Embryonic facial prominence (tissue), 1 donor: Measurements from ENCODE around the gene SMARCB1.

Experiments used
- DNase-seq: peaks from one replicate; pipeline ENCODE4 v3.0.0-alpha.2; 2016; ENCODE audit errors: extremely low spot score

Gene SMARCB1

DNA sequence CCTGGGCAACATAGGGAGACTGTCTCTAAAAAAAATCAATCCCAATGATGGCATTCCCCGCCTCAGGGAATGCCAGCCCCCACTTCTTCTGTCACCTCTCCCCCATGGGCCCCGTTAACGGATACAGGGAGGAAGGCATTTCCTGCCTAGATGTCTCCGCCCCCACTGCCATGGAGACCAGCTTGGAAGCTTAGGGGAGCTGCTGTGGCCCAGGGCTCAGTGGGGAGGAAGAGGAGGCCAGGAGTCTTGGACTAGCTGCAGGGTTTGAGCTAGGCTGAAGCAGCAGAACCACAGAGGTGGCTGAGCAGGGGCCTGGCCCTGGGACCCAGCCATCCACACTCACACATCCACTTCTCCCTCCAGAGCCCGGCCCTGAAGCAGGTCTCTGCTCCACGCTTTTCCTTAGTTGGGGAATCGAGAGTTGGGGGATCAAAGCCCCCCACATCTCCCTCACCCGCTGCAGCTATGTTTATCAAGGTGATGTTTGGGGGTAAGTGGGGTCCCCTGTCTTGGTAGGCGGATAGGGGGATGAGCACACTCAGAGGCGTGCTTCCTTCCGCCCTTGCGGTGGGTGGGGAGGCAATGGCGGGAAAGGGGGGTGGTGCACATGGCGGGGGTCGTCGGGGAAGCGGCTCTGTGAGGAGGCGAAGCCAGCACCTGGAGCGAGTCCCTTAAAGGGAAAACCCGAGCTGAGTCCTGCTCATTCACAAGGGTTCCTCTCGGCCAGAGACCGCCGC, 23.8 kb upstream of the SMARCB1 start, which contains the start of gene C22orf15:
C22orf15 (plus strand) TSS at position 149 of the 737 bp plus-strand sequence; CDS start at position 466, 317 bp downstream.
- no peak for DNase-seq

DNA sequence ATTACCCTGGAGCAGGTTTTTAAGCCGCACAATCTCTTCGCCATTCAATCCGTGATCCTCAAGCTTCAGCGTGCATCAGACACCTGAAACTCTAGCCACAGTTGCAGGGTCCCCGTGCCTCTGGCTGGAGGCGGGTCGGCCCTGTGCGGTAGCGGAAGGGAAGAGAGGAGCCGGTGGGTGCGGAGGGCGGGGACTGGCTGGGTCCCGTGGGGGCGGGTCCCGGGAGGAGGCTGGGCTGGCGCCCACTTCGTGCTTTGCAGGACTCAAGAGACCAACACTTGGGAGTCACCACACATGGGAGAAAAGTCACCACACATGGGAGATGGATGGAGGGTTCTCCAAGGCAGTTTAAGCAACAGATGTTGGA, 23.2 kb upstream of the SMARCB1 start:
- DNase-seq, result no peak

DNA sequence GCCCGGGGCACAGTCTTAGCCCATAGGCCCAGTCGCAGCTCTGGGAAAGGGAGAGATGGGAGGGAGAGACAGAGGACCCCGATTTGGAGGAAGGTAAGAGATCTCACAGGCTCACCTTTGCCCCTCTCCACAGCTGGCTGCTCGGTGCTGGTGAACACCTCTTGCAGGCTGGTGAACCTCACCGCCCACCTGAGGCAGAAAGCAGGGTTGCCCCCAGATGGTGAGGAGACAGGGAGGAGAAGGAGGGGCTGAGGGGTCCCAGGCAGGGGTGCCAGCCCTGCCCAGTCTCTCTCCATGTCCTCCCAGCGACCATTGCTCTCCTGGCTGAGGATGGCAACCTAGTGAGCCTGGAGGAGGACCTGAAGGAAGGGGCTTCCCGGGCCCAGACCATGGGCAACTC, 22.8 kb upstream of the SMARCB1 start:
- DNase-seq, result no peak

DNA sequence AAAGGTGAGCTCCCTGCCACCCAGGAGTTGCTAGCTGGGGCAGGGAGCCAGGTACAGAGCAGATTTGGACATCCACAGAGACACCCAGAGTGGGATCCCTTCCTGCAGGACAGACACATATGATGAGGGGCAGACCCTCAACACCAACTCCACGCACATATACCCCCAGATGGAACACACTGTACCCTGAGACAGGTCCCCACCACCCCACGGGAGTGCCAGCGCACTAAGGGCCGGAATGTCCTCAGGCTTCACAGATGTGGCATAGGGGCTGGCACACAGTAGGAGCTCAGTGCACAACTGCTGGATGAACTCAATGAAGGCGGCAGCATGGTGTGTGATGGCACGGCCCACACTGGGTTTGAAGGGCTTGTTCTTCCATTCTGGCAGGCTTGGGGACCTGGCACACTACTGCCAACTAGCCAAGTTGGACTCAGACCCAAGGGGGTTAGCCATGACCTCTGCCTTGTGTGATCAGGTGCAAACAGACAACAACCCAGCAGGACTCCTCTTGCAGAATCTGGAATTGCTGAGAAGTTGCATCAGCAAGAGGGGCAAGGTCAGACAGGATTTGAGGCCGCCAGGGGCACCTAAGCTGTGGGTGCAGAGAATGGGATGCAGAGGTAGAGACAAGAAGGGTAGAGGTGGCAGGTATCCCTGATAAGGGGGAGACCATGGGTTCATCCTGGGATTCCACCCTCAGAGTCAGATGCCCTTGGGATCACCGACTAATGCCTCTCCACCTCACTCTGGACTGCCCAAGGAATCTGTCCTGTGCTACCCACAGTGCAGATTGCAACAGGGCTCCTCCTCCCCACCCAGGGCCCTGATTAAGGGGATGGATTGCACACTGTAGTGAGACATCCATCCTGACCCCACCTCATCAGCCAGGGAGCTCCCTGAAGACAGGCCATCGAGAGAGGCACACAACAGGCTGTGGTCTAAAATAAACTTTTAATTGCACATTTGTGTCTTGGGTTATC, 21.6 kb upstream of the SMARCB1 start:
- no peak for DNase-seq

DNA sequence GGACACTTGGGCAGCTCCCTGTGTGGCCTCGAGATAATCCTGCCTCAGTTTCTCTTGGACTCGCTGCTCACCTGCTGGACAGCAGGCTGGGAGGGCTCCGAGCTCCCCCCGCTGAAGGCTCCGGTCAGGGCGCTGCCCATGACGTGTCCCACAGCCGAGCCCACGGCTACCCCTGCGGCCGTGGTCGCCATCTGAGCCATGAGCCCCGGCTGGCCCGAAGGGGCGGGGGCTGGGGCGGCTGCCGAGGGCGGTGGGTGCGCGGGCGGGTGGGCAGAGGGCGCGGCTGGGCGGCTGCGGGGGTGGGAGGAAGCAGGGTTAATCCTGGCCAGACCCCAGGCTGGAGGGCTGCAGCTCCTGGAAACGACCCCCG, 19.5 kb upstream of the SMARCB1 start:
- DNase-seq, result no peak

DNA sequence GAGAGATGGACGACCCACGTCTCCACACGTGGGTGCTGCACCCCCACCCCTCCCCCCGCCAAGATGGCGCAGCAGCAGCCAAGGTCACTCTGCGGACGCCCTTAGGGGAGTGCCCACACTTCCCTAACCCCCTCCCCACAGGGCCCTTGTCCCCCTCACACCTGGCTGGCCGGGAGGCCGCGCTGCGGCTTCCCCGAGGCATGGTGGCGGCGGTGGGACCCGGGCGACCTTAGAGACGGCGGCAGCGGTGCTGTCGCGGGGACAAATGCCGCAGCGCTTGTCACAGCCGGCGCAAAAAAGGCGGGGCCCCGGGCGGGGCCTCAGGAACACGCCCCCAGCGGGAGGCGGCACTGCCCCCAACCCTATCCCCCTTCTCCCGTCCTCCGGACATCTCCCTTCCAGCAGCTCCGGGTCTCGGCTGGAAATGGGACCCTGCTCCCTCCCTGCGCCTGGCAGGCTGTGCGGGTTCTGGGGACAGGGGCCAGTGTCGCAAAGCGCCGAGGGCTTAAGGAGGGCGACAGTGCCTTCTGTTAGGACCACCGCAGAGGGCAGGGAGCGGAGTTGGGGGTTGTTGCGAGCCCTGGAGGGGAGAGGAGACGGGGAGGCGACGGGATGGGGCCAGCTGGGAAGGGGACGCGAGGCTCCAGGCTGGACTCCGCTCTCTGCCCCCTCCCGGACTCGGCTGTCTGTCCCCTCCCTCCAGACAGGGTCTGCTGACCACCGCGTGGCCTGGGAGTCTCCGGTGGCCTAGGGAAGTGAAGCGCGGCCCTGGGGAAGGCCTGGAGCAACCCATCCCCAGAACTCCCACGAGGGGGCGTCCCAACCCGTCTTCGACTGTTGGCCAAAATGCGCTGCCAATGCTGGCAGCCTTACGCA, 18.9 kb upstream of the SMARCB1 start, which contains the start of gene CHCHD10:
CHCHD10 (minus strand) TSS at position 300 of the 876 bp plus-strand sequence; CDS start at position 202, 98 bp downstream.
- no peak for DNase-seq

DNA sequence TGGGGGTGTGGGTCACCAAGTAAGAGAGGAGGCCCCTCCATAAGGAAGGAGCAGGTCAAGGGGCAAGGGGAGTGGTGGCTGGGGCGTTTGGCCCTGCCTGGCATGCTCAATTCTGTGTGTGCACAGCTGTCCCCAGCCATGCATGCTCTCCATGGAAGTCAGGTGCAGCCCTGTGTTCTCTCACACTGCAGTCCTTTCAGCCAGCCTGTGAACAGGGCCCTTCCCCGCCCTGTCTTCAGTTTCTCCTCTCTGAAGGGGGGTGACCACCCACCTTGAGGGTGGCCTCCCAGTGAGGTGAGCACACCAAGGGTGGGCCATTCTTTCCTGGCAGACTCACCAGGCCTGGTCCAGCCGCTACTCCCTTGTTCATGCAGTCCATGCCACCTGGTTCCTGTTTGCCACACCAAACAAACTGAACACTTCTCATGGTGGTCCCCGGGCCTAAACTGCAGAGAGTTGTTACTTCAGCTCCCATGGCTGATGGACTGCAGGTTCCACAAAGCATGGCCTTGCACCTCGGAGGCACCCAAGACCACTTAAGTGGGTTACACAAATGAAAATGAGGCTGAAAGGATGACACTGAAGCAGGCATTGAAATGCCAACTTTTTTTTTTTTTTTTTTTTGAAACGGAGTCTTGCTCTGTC, 17.3 kb upstream of the SMARCB1 start:
- no peak for DNase-seq

DNA sequence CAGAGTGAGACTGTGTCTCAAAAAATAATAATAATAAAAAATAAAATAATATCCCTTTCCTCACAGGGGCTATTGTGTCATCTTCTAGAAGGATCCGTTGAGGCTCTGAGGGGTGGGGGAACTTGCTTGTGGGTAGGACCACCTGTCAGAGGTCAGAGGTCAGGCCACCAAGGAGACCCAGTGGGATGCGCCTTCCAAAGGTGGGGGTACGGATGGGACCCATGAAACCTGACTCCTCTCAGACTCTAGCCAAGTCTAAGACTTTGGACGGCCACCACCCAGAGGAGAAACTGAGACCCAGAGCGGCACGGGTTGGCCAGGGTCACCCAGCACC, 14.5 kb upstream of the SMARCB1 start:
- no peak for DNase-seq

DNA sequence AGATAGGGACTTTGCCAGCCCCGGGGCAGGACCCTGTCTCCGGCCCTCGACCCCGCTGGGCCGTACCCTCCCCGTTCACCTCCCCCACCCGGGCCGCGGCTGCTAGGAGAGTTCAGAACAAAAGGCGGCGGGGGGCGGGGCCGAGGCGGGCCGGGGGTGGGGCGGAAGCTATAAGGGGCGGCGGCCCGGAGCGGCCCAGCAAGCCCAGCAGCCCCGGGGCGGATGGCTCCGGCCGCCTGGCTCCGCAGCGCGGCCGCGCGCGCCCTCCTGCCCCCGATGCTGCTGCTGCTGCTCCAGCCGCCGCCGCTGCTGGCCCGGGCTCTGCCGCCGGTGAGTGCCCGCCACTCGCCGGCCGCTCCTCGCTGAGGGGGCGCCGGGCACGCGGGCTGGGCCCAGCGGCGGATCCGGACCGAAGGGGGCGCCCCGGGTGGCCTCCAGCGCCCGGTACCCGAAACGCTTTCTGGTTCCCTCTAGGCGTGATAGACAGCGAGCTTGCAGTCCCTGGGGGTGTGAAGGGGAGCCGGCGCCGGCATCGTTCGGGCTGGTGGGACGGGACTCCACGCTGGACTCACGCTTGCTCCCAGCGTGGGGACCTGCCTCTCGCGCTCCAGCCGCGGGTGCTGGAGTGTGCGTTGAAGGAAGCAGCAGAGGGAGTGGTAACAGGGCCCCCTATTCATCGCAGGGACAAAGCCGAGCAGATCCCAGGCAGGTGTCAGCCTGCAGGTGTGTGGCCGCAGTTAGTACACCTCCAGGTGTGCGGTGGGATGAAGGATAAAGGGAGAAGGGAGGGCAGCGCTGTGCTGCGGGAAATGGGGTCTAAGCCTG, 13.9 kb upstream of the SMARCB1 start, which contains the start of gene MMP11:
MMP11 (plus strand) TSS at position 201 of the 825 bp plus-strand sequence; CDS start at position 223, 22 bp downstream.
- DNase-seq, result no peak

DNA sequence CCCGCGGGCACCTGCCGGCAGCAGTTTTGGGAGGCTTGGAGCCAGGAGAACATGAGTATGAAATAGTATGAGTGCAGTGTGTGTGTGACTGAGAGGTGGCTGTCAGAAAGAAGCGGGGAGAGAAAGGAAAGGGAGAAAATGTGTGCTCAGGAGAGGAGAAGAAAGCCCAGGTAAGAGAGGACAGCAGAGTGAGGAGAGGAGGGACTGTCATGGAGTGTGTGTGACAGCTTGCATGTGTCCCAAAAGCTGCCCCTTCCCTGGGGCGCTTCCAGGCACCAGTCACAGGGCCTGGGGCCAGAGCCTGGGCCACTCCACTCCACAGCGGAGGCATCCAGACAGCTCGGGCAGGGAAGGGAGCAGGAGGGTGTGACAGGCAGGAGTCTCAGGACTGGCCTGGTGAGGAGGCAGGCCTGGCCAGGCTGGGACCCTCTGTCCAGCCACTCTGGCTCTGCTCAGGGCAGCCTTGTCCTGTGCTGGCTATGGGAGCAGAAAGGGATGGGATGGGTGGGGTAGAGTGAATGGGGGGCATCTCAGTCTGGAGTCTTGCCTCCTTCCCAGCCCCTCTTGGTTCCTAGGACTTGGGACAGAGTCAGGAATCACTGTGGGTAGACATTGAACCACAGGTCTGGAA, 13.2 kb upstream of the SMARCB1 start:
- DNase-seq, result no peak

DNA sequence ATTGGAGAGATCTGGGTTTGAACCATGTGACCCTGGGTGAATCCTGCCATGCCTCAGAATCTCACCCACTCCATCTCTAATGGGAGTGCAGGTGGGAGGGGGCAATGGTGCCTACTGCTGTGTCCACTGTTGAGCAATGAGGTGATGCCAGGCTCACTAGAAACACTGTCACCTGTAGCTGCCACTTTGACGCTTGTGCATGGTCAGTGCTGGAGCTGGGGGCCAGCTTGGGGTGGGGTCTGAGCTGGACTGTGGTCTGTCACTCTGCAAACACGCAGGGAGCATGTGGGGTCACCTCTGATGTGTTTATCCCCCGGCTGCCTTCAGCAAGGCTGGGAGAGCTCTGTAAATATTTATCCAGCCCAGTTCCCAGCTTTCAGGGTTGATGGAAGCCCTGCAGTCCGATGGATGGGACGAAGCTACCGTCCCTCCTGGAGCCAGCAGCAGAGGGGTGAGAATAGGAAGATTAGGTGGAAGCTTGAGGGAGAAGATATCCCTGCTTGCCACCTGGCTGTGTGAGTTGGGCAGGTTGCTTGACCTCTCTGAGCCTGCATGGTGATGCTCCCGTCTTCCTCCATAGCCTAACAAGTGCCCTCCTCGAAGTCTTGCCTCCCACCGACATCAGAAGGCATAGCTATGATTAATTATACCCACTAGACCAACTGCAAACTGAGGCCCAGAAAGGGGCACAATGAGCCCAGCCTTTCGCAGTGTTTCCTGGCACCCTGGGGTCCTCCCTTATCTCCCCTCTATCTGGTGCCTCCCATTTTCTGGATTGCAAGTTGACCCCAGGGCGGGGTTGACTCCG, 12.4 kb upstream of the SMARCB1 start:
- no peak for DNase-seq

DNA sequence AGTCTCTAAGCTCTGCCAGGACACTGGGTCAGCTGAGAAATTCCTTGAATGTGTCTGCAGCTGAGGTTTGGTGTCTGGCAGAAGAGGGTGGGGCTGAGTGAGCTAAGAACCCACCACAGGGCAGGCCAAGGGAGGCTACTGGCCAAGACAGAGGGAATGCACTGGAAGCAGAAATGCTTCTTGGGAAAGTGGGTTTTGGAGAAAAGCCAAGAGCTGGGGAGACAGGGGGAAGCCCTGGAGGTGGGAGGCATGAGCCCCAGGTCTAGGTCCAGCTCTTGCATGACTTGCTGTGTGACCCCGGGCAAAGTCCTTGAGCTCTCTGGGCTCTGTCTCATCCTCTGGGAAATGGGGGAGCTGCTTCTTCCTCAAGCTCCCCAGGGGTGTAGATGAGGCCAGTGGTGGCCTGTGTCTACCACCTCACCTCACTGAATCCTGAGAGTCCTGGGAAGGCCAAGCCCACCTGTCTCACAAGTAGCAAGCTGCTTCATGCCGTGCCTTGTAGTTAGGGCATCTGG, 11.8 kb upstream of the SMARCB1 start:
- DNase-seq, result no peak

DNA sequence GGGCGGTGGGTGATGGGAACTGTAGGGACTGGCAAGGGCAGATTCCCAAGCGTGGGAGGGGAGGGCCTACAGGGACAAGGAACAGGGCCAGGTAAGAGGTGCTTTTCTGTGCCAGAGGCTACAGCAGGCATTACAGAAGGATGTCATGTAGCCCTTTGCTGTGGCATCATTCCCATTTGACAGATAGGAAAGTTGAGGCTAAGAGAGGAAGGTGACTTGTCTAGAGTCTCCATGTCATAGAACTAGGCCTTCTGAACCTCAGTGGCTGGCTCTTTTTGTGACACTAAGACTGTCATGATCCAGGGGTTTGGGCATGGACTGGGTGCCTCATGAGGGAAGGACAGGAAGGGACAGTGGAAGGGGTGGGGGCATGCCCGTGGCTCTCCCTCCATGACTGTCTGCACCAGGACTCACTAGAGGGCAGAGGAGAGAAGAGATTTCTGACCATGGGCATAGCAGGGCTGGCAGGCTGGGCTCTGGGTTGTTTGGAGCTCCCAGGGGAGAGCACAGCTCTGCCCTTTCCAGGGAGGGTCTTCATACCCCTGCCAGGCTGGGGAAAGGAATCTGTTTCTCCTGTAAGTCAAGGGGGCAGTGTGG, 10.9 kb upstream of the SMARCB1 start:
- DNase-seq, result no peak

DNA sequence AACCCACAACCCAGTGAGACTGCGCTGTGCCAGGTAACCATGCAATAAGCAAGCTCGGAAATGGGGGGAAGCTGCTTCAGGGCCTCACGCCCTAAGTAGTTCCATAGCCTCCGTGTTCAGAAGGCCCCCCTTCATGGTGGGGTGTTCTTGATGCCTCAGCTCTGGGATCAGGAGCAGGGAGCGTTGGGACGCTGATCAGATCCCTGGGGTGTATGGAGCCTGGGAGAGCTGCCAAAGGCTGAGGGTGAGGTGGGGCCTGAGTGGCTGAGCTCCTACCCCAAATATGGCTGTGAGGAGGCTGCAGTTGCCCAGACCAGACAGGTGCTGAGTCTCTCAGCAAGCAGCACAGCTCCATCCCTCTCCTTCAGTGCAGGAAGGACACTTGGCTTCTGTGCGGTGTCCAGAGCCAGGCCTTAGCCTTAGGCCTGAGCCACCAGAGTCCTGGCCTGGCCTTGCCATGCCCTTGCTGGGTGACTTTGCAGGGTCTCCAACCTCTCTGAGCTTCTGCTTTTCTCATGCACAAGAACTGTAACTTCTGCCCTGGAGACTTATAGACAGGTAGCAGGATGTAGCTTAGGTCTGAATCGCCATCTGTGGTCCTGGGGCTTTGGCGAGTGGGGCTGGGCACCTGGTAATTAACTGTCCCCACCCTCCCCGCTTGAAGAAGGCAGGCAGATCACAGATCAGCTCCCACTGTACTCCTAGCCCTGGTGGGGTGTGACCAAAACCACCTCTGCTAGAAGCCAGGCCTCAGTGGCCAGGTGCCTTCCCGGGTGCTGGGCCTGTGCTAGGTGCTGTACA, 8.8 kb upstream of the SMARCB1 start:
- DNase-seq, result no peak

DNA sequence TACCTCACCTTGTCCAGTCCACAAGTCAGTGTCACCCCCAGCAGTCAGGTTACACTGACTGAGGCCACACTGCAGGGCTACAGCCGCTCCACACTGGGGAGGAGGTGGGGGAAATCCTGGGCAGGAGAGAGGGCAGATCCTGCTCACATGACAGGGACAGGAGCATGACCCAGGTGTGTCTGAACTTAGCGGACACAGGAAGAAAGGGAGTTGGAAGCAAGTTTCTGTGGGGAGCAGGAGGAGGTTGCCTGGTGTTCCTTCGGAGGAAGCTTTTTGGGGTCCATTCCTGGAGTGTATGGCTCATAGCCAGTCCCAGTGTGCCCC, 8.2 kb upstream of the SMARCB1 start:
- no peak for DNase-seq

DNA sequence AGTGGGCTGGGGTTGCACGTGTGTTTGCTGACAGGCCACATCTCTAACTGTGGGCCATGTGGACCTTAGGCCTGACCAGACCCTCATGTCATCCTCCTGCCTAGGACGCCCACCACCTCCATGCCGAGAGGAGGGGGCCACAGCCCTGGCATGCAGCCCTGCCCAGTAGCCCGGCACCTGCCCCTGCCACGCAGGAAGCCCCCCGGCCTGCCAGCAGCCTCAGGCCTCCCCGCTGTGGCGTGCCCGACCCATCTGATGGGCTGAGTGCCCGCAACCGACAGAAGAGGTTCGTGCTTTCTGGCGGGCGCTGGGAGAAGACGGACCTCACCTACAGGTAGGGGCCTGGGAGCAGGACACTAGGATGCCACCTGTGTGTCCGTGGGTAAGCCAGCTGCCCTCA, 7.7 kb upstream of the SMARCB1 start:
- no peak for DNase-seq

DNA sequence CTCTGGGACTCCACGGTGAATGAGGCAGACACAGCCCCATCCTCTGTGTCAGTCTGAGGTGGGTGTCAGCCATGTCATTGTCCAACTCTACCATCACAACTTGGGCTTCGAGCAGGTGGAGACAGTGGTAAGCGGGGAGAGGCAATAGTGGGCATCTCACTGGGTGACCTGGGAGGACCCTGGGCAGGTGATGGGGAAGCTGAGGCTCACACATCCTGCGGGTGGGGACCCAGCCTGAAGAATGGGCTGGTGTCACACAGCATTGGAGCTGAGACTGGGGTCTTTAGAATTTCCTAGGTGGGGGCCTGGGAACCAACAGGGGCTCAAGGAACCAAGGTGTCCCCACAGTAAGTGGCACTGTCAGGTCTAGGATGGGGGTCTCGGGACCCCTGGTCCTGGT, 7.0 kb upstream of the SMARCB1 start:
- DNase-seq, result no peak
